ENCODE data around the gene AUTS2. TPM values are rescaled to one million over a fixed set of nuclear protein-coding genes. Genes with fewer than 3 reads are reported as not detected.

AUTS2 gene
- total and polyA plus RNA-seq, 7 experiments from 2014 or later: 0.40 to 31.7 (median 4.2) TPM

GRCh38 chr7:70014472-70015177 is 416.4 kb downstream of the AUTS2 start:
- no peak for ATAC-seq
- POLR2A ChIA-PET: no interaction called here
- H3K4me1 Mint-ChIP-seq: peaks cover 0 to 1% (median 0%) of the 10 kb centered on the region in 7 donors

GRCh38 chr7:70015353-70015752 is 417.1 kb downstream of the AUTS2 start:
- no peaks in the 10 kb centered on the region for H3K4me1 ChIP-seq (ENCODE audit: control insufficient read depth in 2 of 2, insufficient read depth in 2 of 2, low read length in 2 of 2)
- H3K27ac ChIP-seq (ENCODE audit: low read depth, low read length): no peak overlapping the region
- H3K4me3 Mint-ChIP-seq: no peak overlapping the region
- H3K27me3 Mint-ChIP-seq: peaks cover 0 to 8% (median 0%) of the 10 kb centered on the region in 5 donors
- H3K9me3 Mint-ChIP-seq: peaks cover 0 to 8% (median 0%) of the 10 kb centered on the region in 11 donors
- no peak overlapping the region for H3K4me3 ChIP-seq (ENCODE audit: low read length)
- no peak overlapping the region for H3K27ac Mint-ChIP-seq
- intact Hi-C loops (cut with micrococcal nuclease): no loop called here
- CTCF ChIA-PET: no interaction called here
- H3K27me3 ChIP-seq (ENCODE audit: control insufficient read depth in 2 of 2, insufficient read depth in 2 of 2, low read length in 2 of 2): no peaks in the 10 kb centered on the region
- POLR2A ChIA-PET: no interaction called here
- H3K4me1 Mint-ChIP-seq: peaks cover 0 to 1% (median 0%) of the 10 kb centered on the region in 7 donors
- no peaks in the 10 kb centered on the region for H3K36me3 ChIP-seq (ENCODE audit: control insufficient read depth in 2 of 3, insufficient read depth in 3 of 3, low read length in 3 of 3)
- DNase-seq: no peak
- no peak for ATAC-seq
- H3K9me3 ChIP-seq (ENCODE audit: control insufficient read depth in 2 of 3, low read length in 3 of 3): no peaks in the 10 kb centered on the region
- no peaks in the 10 kb centered on the region for H3K36me3 Mint-ChIP-seq

More at GRCh38 chr7:70014472-70015177, 416.4 kb downstream of the AUTS2 start:
- H3K9me3 Mint-ChIP-seq: peaks cover 0 to 8% (median 0%) of the 10 kb centered on the region in 11 donors
- Histone ChIP-seq H3K4me1 (ENCODE audit: control insufficient read depth in 2 of 2, insufficient read depth in 2 of 2, low read length in 2 of 2) (no peaks in the 10 kb centered on the region), H3K36me3 (ENCODE audit: control insufficient read depth in 2 of 3, insufficient read depth in 3 of 3, low read length in 3 of 3) (no peaks in the 10 kb centered on the region), H3K9me3 (ENCODE audit: control insufficient read depth in 2 of 3, low read length in 3 of 3) (no peaks in the 10 kb centered on the region), H3K4me3 (ENCODE audit: low read length) (no peak overlapping the region), H3K27me3 (ENCODE audit: control insufficient read depth in 2 of 2, insufficient read depth in 2 of 2, low read length in 2 of 2) (no peaks in the 10 kb centered on the region), H3K27ac (ENCODE audit: low read depth, low read length) (no peak overlapping the region)
- no peaks in the 10 kb centered on the region for H3K36me3 Mint-ChIP-seq
- DNase-seq: no peak
- H3K27ac Mint-ChIP-seq: no peak overlapping the region
- CTCF ChIA-PET: no interaction called here
- intact Hi-C loops (cut with micrococcal nuclease): no loop called here
- no peak overlapping the region for H3K4me3 Mint-ChIP-seq
- H3K27me3 Mint-ChIP-seq: peaks cover 0 to 8% (median 0%) of the 10 kb centered on the region in 5 donors

GRCh38 chr7:70016044-70016770 is 417.9 kb downstream of the AUTS2 start:
- no peak overlapping the region for H3K4me3 Mint-ChIP-seq
- ATAC-seq: no peak
- H3K27me3 ChIP-seq (ENCODE audit: control insufficient read depth in 2 of 2, insufficient read depth in 2 of 2, low read length in 2 of 2): no peaks in the 10 kb centered on the region

GRCh38 chr7:70017357-70017756 is 419.1 kb downstream of the AUTS2 start:
- ChIA-PET POLR2A (no interaction called here), CTCF (no interaction called here)
- H3K4me3 ChIP-seq (ENCODE audit: low read length): no peak overlapping the region
- H3K27ac ChIP-seq (ENCODE audit: low read depth, low read length): no peak overlapping the region
- no peaks in the 10 kb centered on the region for H3K36me3 Mint-ChIP-seq
- H3K36me3 ChIP-seq (ENCODE audit: control insufficient read depth in 2 of 3, insufficient read depth in 3 of 3, low read length in 3 of 3): no peaks in the 10 kb centered on the region
- H3K4me1 ChIP-seq (ENCODE audit: control insufficient read depth in 2 of 2, insufficient read depth in 2 of 2, low read length in 2 of 2): no peaks in the 10 kb centered on the region
- intact Hi-C loops (cut with micrococcal nuclease): no loop called here
- H3K4me1 Mint-ChIP-seq: peaks cover 0 to 1% (median 0%) of the 10 kb centered on the region in 7 donors
- peaks cover 0 to 8% (median 0%) of the 10 kb centered on the region in 11 donors for H3K9me3 Mint-ChIP-seq
- no peaks in the 10 kb centered on the region for H3K9me3 ChIP-seq (ENCODE audit: control insufficient read depth in 2 of 3, low read length in 3 of 3)
- no peak for DNase-seq
- H3K27me3 ChIP-seq (ENCODE audit: control insufficient read depth in 2 of 2, insufficient read depth in 2 of 2, low read length in 2 of 2): no peaks in the 10 kb centered on the region
- H3K4me3 Mint-ChIP-seq: no peak overlapping the region
- no peak overlapping the region for H3K27ac Mint-ChIP-seq
- no peak for ATAC-seq
- peaks cover 0 to 8% (median 0%) of the 10 kb centered on the region in 5 donors for H3K27me3 Mint-ChIP-seq

More at GRCh38 chr7:70016044-70016770, 417.9 kb downstream of the AUTS2 start:
- Histone ChIP-seq H3K9me3 (ENCODE audit: control insufficient read depth in 2 of 3, low read length in 3 of 3) (no peaks in the 10 kb centered on the region), H3K36me3 (ENCODE audit: control insufficient read depth in 2 of 3, insufficient read depth in 3 of 3, low read length in 3 of 3) (no peaks in the 10 kb centered on the region), H3K27ac (ENCODE audit: low read depth, low read length) (no peak overlapping the region), H3K4me3 (ENCODE audit: low read length) (no peak overlapping the region), H3K4me1 (ENCODE audit: control insufficient read depth in 2 of 2, insufficient read depth in 2 of 2, low read length in 2 of 2) (no peaks in the 10 kb centered on the region)
- intact Hi-C loops (cut with micrococcal nuclease): no loop called here
- Mint-ChIP-seq H3K27ac (no peak overlapping the region), H3K36me3 (no peaks in the 10 kb centered on the region), H3K9me3 (peaks cover 0 to 8% (median 0%) of the 10 kb centered on the region in 11 donors), H3K4me1 (peaks cover 0 to 1% (median 0%) of the 10 kb centered on the region in 7 donors), H3K27me3 (peaks cover 0 to 8% (median 0%) of the 10 kb centered on the region in 5 donors)
- no peak for DNase-seq
- POLR2A ChIA-PET: no interaction called here
- CTCF ChIA-PET: no interaction called here

DNA sequence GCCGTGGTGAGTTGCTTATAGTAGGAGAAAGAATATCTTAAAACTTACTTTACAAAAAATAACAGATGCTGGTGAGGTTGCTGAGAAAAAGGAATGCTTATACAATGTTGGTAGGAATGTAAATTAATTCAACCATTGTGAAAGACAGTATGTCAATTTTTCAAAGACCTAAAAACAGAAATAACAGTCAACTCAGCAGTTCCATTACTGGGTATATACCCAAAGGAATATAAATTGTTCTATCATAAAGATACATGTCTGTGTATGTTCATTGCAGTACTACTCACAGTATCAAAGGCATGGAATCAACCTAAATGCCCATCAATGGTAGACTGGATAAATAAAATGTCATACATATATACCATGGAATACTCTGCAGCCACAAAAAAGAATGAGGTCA is 420.4 kb downstream of the AUTS2 start:
- Mint-ChIP-seq H3K27ac (no peak overlapping the region), H3K27me3 (peaks cover 0 to 8% (median 0%) of the 10 kb centered on the region in 5 donors), H3K4me1 (no peaks in the 10 kb centered on the region), H3K36me3 (no peaks in the 10 kb centered on the region), H3K9me3 (peaks cover 0 to 8% (median 0%) of the 10 kb centered on the region in 11 donors), H3K4me3 (no peak overlapping the region)
- Histone ChIP-seq H3K4me3 (ENCODE audit: low read length) (no peak overlapping the region), H3K36me3 (ENCODE audit: control insufficient read depth in 2 of 3, insufficient read depth in 3 of 3, low read length in 3 of 3) (no peaks in the 10 kb centered on the region), H3K27me3 (ENCODE audit: control insufficient read depth in 2 of 2, insufficient read depth in 2 of 2, low read length in 2 of 2) (no peaks in the 10 kb centered on the region), H3K9me3 (ENCODE audit: control insufficient read depth in 2 of 3, low read length in 3 of 3) (no peaks in the 10 kb centered on the region), H3K27ac (ENCODE audit: low read depth, low read length) (no peak overlapping the region), H3K4me1 (ENCODE audit: control insufficient read depth in 2 of 2, insufficient read depth in 2 of 2, low read length in 2 of 2) (no peaks in the 10 kb centered on the region)
- POLR2A ChIA-PET: no interaction called here
- CTCF ChIA-PET: no interaction called here
- DNase-seq (no peak), ATAC-seq (no peak)
- intact Hi-C loops (cut with micrococcal nuclease): no loop called here

- Mint-ChIP-seq H3K4me1 (no peaks in the 10 kb centered on the region), H3K9me3 (peaks cover 0 to 4% (median 0%) of the 10 kb centered on the region in 11 donors), H3K27me3 (no peaks in the 10 kb centered on the region), H3K27ac (no peak overlapping the region), H3K36me3 (no peaks in the 10 kb centered on the region), H3K4me3 (no peak overlapping the region)
- ChIA-PET CTCF (no interaction called here), POLR2A (interaction anchor here (0.6 kb wide), 1 partner anchor 132 kb away, joined by 3 read pairs; no protein-coding TSS in a partner anchor)
- Histone ChIP-seq H3K9me3 (ENCODE audit: control insufficient read depth in 2 of 3, low read length in 3 of 3) (no peaks in the 10 kb centered on the region), H3K27ac (ENCODE audit: low read depth, low read length) (no peak overlapping the region), H3K27me3 (ENCODE audit: control insufficient read depth in 2 of 2, insufficient read depth in 2 of 2, low read length in 2 of 2) (no peaks in the 10 kb centered on the region), H3K4me1 (ENCODE audit: control insufficient read depth in 2 of 2, insufficient read depth in 2 of 2, low read length in 2 of 2) (no peaks in the 10 kb centered on the region), H3K4me3 (ENCODE audit: low read length) (no peak overlapping the region), H3K36me3 (ENCODE audit: control insufficient read depth in 2 of 3, insufficient read depth in 3 of 3, low read length in 3 of 3) (no peaks in the 10 kb centered on the region)
- intact Hi-C loops (cut with micrococcal nuclease): no loop called here
- ATAC-seq (no peak), DNase-seq (no peak)
These were observed 429.6 kb downstream of the AUTS2 start for GRCh38 chr7:70027867-70028266.

Measured in naive thymus-derived CD4-positive, alpha-beta T cell (primary cell).